DOHH2 (cell line): ENCODE measurements around the gene TMEM203.

Experiments used
- H3F3A ChIP-seq: fragments of 200-600 bp; sonication (generic), shearing (Covaris generic); 2 replicates; pipeline ENCODE4 v1.6.0; 2016; ENCODE audit warnings: antibody characterized with exemption, mild to moderate bottlenecking; ENCODE audit not compliant: control insufficient read depth, insufficient read depth
- H3K27ac ChIP-seq: fragments of 200-600 bp; sonication (generic); 2 replicates; pipeline ENCODE4 v1.5.1; 2014; ENCODE audit warnings: low read depth, mild to moderate bottlenecking, low read length, moderate library complexity
- H3K27me3 ChIP-seq: fragments of 200-600 bp; sonication (generic); 2 replicates; pipeline ENCODE4 v1.6.1; 2014; ENCODE audit warnings: mild to moderate bottlenecking, low read length, mixed read lengths; ENCODE audit not compliant: control insufficient read depth
- H3K36me3 ChIP-seq: fragments of 200-600 bp; sonication (generic); 2 replicates; pipeline ENCODE4 v1.6.1; 2014; ENCODE audit warnings: mild to moderate bottlenecking, low read length, moderate library complexity, mixed read lengths; ENCODE audit not compliant: control insufficient read depth
- H3K4me1 ChIP-seq: fragments of 200-600 bp; sonication (generic); 2 replicates; pipeline ENCODE4 v1.6.1; 2014; ENCODE audit warnings: mild to moderate bottlenecking, low read length, mixed read lengths; ENCODE audit not compliant: control insufficient read depth
- H3K4me2 ChIP-seq: fragments of 200-600 bp; sonication (generic); 2 replicates; pipeline ENCODE4 v1.6.0; 2014; ENCODE audit warnings: mild to moderate bottlenecking, low read length, moderate library complexity
- H3K4me3 ChIP-seq: fragments of 200-600 bp; sonication (generic); 2 replicates; pipeline ENCODE4 v1.5.1; 2014; ENCODE audit warnings: mild to moderate bottlenecking, low read length, mixed read lengths
- H3K79me2 ChIP-seq: fragments of 200-600 bp; sonication (generic); 2 replicates; pipeline ENCODE4 v1.6.1; 2014; ENCODE audit warnings: mild to moderate bottlenecking, low read length, mixed read lengths; ENCODE audit not compliant: control insufficient read depth
- H3K9me2 ChIP-seq: fragments of 200-600 bp; sonication (generic); replicated peaks from 2 replicates; pipeline ENCODE4 v1.6.1; 2014; ENCODE audit warnings: mild to moderate bottlenecking, low read length, mixed read lengths; ENCODE audit not compliant: control insufficient read depth
- H3K9me3 ChIP-seq: fragments of 200-600 bp; sonication (generic); 2 replicates; pipeline ENCODE4 v1.6.1; 2014; ENCODE audit warnings: antibody characterized with exemption, low read length, mixed read lengths; ENCODE audit not compliant: control insufficient read depth, insufficient read depth
- H4K20me1 ChIP-seq: fragments of 200-600 bp; sonication (generic); 2 replicates; pipeline ENCODE4 v1.6.0; 2014; ENCODE audit warnings: low read depth, mild to moderate bottlenecking, antibody characterized with exemption, low read length, moderate library complexity; ENCODE audit not compliant: control insufficient read depth, insufficient read depth
- EZH2phosphoT487 ChIP-seq: fragments of 200-600 bp; sonication (generic); IDR thresholded peaks from 2 replicates; pipeline ENCODE4 v1.6.1; 2017; ENCODE audit warnings: borderline replicate concordance, mild to moderate bottlenecking, antibody characterized with exemption, low read length, moderate library complexity, mixed read lengths
- TF ChIP-seq, protein P1 (sequence below): fragments of 200-600 bp; sonication (generic); IDR thresholded peaks from one replicate; pipeline ENCODE4 v1.5.1; 2014; ENCODE audit warnings: antibody characterized with exemption, mild to moderate bottlenecking, low read depth, low read length; ENCODE audit not compliant: poor library complexity, severe bottlenecking

TMEM203 gene

DNA sequence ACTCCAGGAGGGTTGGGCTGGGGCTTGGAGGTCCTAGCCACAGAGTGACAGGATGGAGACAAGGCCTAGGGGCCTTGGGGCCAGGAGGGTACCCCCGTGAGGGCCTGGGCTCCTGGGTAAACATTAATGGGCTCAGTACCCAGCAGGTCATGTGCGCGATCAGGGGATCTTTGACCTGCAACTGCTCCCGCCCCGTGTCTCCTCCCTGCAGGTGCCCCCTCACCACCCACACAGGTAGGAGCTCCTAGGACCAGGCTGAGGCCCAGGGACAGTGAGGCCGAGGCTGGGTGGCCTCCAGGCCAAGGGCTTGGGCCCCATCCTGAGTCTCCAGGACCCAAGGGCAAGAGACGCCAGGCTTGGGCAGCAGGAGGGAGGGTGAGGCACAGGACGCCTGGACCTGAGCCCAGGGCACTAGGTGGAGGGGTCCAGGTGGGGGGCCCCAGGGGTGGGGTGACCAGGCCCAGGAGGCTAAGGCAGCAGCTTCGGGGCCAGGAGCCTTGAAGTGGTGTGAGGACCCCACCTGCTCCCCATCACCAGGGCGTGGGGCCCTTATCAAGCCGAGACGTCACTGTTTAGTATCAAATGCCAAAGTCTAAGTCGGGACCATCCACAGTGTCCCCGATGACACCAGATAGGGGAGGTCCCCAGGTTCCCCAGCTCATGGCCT is 25.4 kb upstream of the TMEM203 start, which contains the start of gene SLC34A3:
SLC34A3 (plus strand) TSS at position 197 of the 667 bp plus-strand sequence. CDS start 802 bp downstream, outside the sequence.
- H3K4me3 ChIP-seq = no peak within 1 kb of the TSS
- no peak within 1 kb of the TSS for H3K4me2 ChIP-seq
- H3K79me2 ChIP-seq = no peaks in the 10 kb centered on the region
- no peaks in the 10 kb centered on the region for H3K36me3 ChIP-seq
- TF ChIP-seq, protein P1, sequence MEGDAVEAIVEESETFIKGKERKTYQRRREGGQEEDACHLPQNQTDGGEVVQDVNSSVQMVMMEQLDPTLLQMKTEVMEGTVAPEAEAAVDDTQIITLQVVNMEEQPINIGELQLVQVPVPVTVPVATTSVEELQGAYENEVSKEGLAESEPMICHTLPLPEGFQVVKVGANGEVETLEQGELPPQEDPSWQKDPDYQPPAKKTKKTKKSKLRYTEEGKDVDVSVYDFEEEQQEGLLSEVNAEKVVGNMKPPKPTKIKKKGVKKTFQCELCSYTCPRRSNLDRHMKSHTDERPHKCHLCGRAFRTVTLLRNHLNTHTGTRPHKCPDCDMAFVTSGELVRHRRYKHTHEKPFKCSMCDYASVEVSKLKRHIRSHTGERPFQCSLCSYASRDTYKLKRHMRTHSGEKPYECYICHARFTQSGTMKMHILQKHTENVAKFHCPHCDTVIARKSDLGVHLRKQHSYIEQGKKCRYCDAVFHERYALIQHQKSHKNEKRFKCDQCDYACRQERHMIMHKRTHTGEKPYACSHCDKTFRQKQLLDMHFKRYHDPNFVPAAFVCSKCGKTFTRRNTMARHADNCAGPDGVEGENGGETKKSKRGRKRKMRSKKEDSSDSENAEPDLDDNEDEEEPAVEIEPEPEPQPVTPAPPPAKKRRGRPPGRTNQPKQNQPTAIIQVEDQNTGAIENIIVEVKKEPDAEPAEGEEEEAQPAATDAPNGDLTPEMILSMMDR = no peak
- no peak for TF ChIP-seq EZH2phosphoT487
- peaks cover 26% of the 10 kb centered on the region for H3K4me1 ChIP-seq
- peaks cover 13% of the 10 kb centered on the region for H3K27me3 ChIP-seq
- H3K9me2 ChIP-seq = no peaks in the 10 kb centered on the region
- no peaks in the 10 kb centered on the region for H3K9me3 ChIP-seq
- H3F3A ChIP-seq = no peaks in the 10 kb centered on the region
- no peaks in the 10 kb centered on the region for H4K20me1 ChIP-seq
- H3K27ac ChIP-seq = no peak within 1 kb of the TSS

DNA sequence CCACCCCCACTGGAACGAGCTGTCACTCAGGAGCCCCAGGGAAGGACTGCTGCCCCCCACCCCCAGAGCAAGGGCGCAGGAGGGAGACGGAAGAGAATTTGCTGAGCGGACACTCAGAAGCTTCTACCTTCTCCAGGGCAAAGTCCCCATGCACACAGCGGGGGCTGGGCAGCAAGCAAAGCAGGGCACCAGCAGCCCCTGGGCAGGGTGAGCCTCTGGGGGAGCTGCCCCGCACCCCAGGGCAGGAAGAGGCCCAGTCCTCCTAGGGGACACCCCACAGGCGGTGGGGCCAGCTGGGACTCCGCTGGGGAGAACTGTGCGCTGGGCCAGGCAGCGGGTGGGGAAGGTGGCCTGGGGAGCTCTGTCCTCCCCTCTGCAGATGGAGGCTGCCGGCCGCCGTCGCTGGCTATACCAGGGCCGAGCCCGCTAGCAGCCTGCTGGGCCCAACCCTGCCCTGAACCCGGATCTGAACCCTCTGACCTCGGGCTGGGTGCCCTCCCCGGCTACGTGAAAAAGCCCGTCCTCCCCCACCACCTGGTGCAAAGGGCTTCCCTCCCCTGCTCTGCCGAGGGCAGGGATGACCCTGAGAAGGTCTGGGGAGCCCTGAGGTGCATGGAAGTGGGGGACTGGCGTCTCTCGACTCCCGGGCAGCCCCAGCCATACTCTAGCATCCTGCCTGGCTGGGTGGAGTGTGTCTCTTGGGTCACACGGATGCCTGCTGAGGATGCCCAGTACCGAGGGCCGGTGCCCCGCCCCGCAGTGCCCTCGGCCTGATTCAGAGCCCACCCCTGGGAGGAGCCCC is 24.7 kb upstream of the TMEM203 start:
- Histone ChIP-seq H3F3A (no peaks in the 10 kb centered on the region), H3K4me2 (no peak overlapping the region), H4K20me1 (no peaks in the 10 kb centered on the region), H3K79me2 (no peaks in the 10 kb centered on the region), H3K27ac (no peak overlapping the region), H3K9me3 (no peaks in the 10 kb centered on the region), H3K4me1 (peaks cover 23% of the 10 kb centered on the region), H3K9me2 (no peaks in the 10 kb centered on the region), H3K36me3 (no peaks in the 10 kb centered on the region), H3K4me3 (no peak overlapping the region), H3K27me3 (peaks cover 13% of the 10 kb centered on the region)
- TF ChIP-seq EZH2phosphoT487 = no peak
- TF ChIP-seq, protein P1 = no peak

DNA sequence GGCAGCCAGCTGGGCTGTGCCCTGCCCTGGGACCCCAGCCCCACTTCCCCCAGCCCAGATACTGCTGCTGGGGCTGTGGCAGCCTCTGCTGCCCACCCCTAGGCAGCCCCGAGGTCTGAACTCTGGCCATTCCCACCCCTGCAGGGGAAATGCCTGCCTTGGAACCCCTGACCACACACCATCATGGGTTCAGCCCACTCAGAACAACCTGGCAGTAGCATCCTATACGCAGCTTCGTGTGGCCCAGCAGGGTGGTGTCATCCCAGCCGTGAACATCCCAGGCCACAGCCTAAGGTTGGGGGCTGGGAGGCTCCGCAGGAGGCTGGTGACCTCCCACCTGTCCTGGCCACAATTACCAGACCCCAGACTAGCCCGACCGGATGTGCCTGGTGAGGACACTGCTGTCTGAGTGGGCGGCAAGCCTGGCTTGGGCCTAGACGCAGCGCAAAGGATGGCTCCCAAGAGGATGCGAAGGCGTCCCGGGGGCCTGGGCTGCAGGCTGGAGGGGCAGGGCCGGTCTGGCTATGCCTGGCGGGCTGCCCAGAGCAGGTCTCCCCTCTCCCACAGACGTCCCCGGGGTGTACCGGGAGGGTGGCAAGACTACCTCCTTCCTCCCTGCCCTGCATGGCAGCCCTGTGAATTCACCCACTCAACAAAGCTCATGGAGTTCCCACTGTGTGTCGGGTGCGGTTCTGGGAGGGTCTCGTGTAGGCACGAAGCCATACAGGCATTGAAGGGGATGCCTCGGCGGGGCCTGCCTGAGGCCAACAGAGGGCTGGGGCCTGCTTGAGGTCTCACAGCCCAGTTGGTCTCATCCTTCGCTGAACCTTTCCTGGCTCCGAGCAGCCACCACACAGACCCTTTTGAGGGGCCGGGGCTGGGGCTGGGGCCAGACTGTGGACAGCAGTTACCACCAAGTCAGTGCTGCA is 23.8 kb upstream of the TMEM203 start:
- H3K36me3 ChIP-seq = no peaks in the 10 kb centered on the region
- H3K79me2 ChIP-seq = no peaks in the 10 kb centered on the region
- no peak overlapping the region for H3K4me2 ChIP-seq
- H4K20me1 ChIP-seq = no peaks in the 10 kb centered on the region
- no peaks in the 10 kb centered on the region for H3K9me3 ChIP-seq
- no peak overlapping the region for H3K27ac ChIP-seq
- H3K9me2 ChIP-seq = no peaks in the 10 kb centered on the region
- peaks cover 2% of the 10 kb centered on the region for H3F3A ChIP-seq
- peaks cover 23% of the 10 kb centered on the region for H3K4me1 ChIP-seq
- H3K27me3 ChIP-seq = peaks cover 13% of the 10 kb centered on the region
- H3K4me3 ChIP-seq = no peak overlapping the region
- TF ChIP-seq, protein P1 = no peak
- TF ChIP-seq EZH2phosphoT487 = no peak
